NB4 (cell line): ENCODE data around the gene SLC6A11.

Source experiments
- DNase-seq: peaks from one replicate; pipeline ENCODE4 v3.0.0; 2010; ENCODE audit warnings: low read depth
- H3K4me3 ChIP-seq: one replicate; pipeline ENCODE4 v1.5.1; 2011; ENCODE audit warnings: mild to moderate bottlenecking, low read depth, low read length, moderate library complexity
- CTCF ChIP-seq: IDR thresholded peaks from one replicate; pipeline ENCODE4 v1.5.1; 2012; ENCODE audit warnings: low read depth, low read length
- MAX ChIP-seq: IDR thresholded peaks from 2 replicates; pipeline ENCODE4 v1.6.1; 2011; ENCODE audit warnings: low read depth, low read length
- MYC ChIP-seq: IDR thresholded peaks from 2 replicates; pipeline ENCODE4 v1.6.1; 2011; ENCODE audit warnings: low read depth, low read length
- POLR2A ChIP-seq: IDR thresholded peaks from 2 replicates; pipeline ENCODE4 v1.6.1; 2011; ENCODE audit warnings: mild to moderate bottlenecking; ENCODE audit not compliant: insufficient read length; ENCODE audit errors: extremely low read depth

SLC6A11 gene

GRCh38 chr3:10808974-10809373, 7.1 kb upstream of the SLC6A11 start:
- no peak for TF ChIP-seq MYC
- no peak for TF ChIP-seq MAX
- no peak for TF ChIP-seq POLR2A
- TF ChIP-seq CTCF, result no peak
- DNase-seq, result no peak
- no peak overlapping the region for H3K4me3 ChIP-seq

- DNase-seq, result no peak
- TF ChIP-seq POLR2A (no peak), CTCF (no peak), MAX (no peak), MYC (no peak)
Measured at GRCh38 chr3:10810376-10810775, 5.7 kb upstream of the SLC6A11 start.

GRCh38 chr3:10813425-10813824, 2.6 kb upstream of the SLC6A11 start:
- no peak for DNase-seq
- TF ChIP-seq MAX (no peak), CTCF (no peak), POLR2A (no peak)
- H3K4me3 ChIP-seq, result no peak overlapping the region

More at GRCh38 chr3:10810376-10810775, 5.7 kb upstream of the SLC6A11 start:
- H3K4me3 ChIP-seq, result no peak overlapping the region

GRCh38 chr3:10814623-10815022, 1.4 kb upstream of the SLC6A11 start:
- no peak for TF ChIP-seq CTCF
- no peak for TF ChIP-seq POLR2A
- no peak for TF ChIP-seq MYC
- TF ChIP-seq MAX, result no peak
- DNase-seq, result no peak
- no peak overlapping the region for H3K4me3 ChIP-seq

GRCh38 chr3:10815487-10815886, 541 bp upstream of the SLC6A11 start:
- DNase-seq, result no peak
- H3K4me3 ChIP-seq, result no peak overlapping the region
- no peak for TF ChIP-seq MAX
- TF ChIP-seq MYC, result no peak
- no peak for TF ChIP-seq POLR2A
- no peak for TF ChIP-seq CTCF

- TF ChIP-seq CTCF, result no peak
- TF ChIP-seq MAX, result no peak
- TF ChIP-seq MYC, result no peak
- no peak for TF ChIP-seq POLR2A
- H3K4me3 ChIP-seq, result no peak overlapping the region
- DNase-seq, result no peak
Measured at GRCh38 chr3:10816863-10817253, 830 bp downstream of the SLC6A11 start.
